Measurements from ENCODE around the gene NT5C1A. TPM values are rescaled to one million over a fixed set of nuclear protein-coding genes. Genes with fewer than 3 reads are reported as not detected.

NT5C1A gene
- total RNA-seq, 3 donors from 2014 or later = 0.29 TPM; not detected in 2

- H3K36me3 ChIP-seq = no peaks in the 10 kb centered on the region
- no peak overlapping the region for H3K4me3 ChIP-seq
- no peaks in the 10 kb centered on the region for H3K4me1 ChIP-seq
- no peaks in the 10 kb centered on the region for H3K27me3 ChIP-seq
- no peak for DNase-seq (ENCODE audit: low spot score in 2 of 2)
- no peak for TF ChIP-seq POLR2A (IDR thresholded peaks at IDR 0.05)
- no peak for TF ChIP-seq POLR2AphosphoS5 (IDR thresholded peaks at IDR 0.05)
- no peak for TF ChIP-seq CTCF (IDR thresholded peaks at IDR 0.05)
- no peaks in the 10 kb centered on the region for H3K9me3 ChIP-seq
- H3K27ac ChIP-seq = peak overlapping the region in 1 of 2 donors; percentile 28
- intact Hi-C loops (cut with DNase I; ENCODE audit: low total_unique reads) = no loop called here
Measured at GRCh38 chr1:39626646-39627045, 45.3 kb downstream of the NT5C1A start.

GRCh38 chr1:39625462-39626273, 46.2 kb downstream of the NT5C1A start:
- DNase-seq (ENCODE audit: low spot score in 2 of 2) = no peak
- TF ChIP-seq CTCF (IDR thresholded peaks at IDR 0.05) (no peak), POLR2A (IDR thresholded peaks at IDR 0.05) (no peak), POLR2AphosphoS5 (IDR thresholded peaks at IDR 0.05) (peak in 2 of 3 donors; percentile 40 to 66)
- no peaks in the 10 kb centered on the region for H3K27me3 ChIP-seq
- intact Hi-C loops (cut with DNase I; ENCODE audit: low total_unique reads) = no loop called here
- H3K4me3 ChIP-seq = no peak overlapping the region
- H3K27ac ChIP-seq = peak overlapping the region in 1 of 2 donors; percentile 62
- no peaks in the 10 kb centered on the region for H3K9me3 ChIP-seq
- H3K36me3 ChIP-seq = no peaks in the 10 kb centered on the region
- no peaks in the 10 kb centered on the region for H3K4me1 ChIP-seq

- DNase-seq (ENCODE audit: low spot score in 2 of 2) = no peak
- no peak overlapping the region for H3K4me3 ChIP-seq
- no peak overlapping the region for H3K27ac ChIP-seq
- intact Hi-C loops (cut with DNase I; ENCODE audit: low total_unique reads) = no loop called here
- H3K27me3 ChIP-seq = no peaks in the 10 kb centered on the region
- H3K36me3 ChIP-seq = no peaks in the 10 kb centered on the region
- TF ChIP-seq POLR2A (IDR thresholded peaks at IDR 0.05) (no peak), CTCF (IDR thresholded peaks at IDR 0.05) (no peak), POLR2AphosphoS5 (IDR thresholded peaks at IDR 0.05) (no peak)
- H3K9me3 ChIP-seq = no peaks in the 10 kb centered on the region
- no peaks in the 10 kb centered on the region for H3K4me1 ChIP-seq
Measured at GRCh38 chr1:39625009-39625408, 46.9 kb downstream of the NT5C1A start.

- DNase-seq (ENCODE audit: low spot score in 2 of 2) = no peak
- no peaks in the 10 kb centered on the region for H3K4me1 ChIP-seq
- no peaks in the 10 kb centered on the region for H3K36me3 ChIP-seq
- TF ChIP-seq CTCF (IDR thresholded peaks at IDR 0.05) (no peak), POLR2A (IDR thresholded peaks at IDR 0.05) (no peak), POLR2AphosphoS5 (IDR thresholded peaks at IDR 0.05) (no peak)
- H3K27me3 ChIP-seq = no peaks in the 10 kb centered on the region
- no peak overlapping the region for H3K27ac ChIP-seq
- intact Hi-C loops (cut with DNase I; ENCODE audit: low total_unique reads) = no loop called here
- H3K4me3 ChIP-seq = no peak overlapping the region
- no peaks in the 10 kb centered on the region for H3K9me3 ChIP-seq
Measured at GRCh38 chr1:39623053-39623452, 48.9 kb downstream of the NT5C1A start.

GRCh38 chr1:39622427-39622826, 49.5 kb downstream of the NT5C1A start:
- no peaks in the 10 kb centered on the region for H3K27me3 ChIP-seq
- no peak overlapping the region for H3K27ac ChIP-seq
- no peaks in the 10 kb centered on the region for H3K36me3 ChIP-seq
- no peak for DNase-seq (ENCODE audit: low spot score in 2 of 2)
- intact Hi-C loops (cut with DNase I; ENCODE audit: low total_unique reads) = no loop called here
- H3K4me1 ChIP-seq = no peaks in the 10 kb centered on the region
- H3K9me3 ChIP-seq = no peaks in the 10 kb centered on the region
- H3K4me3 ChIP-seq = no peak overlapping the region
- TF ChIP-seq CTCF (IDR thresholded peaks at IDR 0.05) (no peak), POLR2A (IDR thresholded peaks at IDR 0.05) (no peak), POLR2AphosphoS5 (IDR thresholded peaks at IDR 0.05) (no peak)

Data from breast epithelium (tissue), 4 donors.